DND-41 (cell line): ENCODE measurements around the gene FOXP4.

Experiments used
- ATAC-seq: fragments of 200-7000 bp; cut with Tn5 transposase; 3 replicates; pipeline ENCODE4 v1.9.1; 2021; ENCODE audit warnings: low read depth; ENCODE audit not compliant: insufficient read depth
- DNase-seq: peaks from one replicate; pipeline ENCODE4 v3.0.0-alpha.2; 2020
- H2AFZ ChIP-seq: 2 replicates; pipeline ENCODE4 v1.6.0; 2012; ENCODE audit warnings: low read depth, low read length
- H3K27ac ChIP-seq: 2 replicates; pipeline ENCODE4 v1.5.1; 2012; ENCODE audit warnings: low read length, inconsistent platforms
- H3K27me3 ChIP-seq: fragments of 200-600 bp; sonication (generic); 2 replicates; pipeline ENCODE4 v1.6.0; 2012; ENCODE audit warnings: low read length, mild to moderate bottlenecking, inconsistent platforms; ENCODE audit not compliant: insufficient read depth, poor library complexity
- H3K36me3 ChIP-seq: 2 replicates; pipeline ENCODE4 v1.5.1; 2012; ENCODE audit warnings: low read length, inconsistent platforms; ENCODE audit not compliant: insufficient read depth
- H3K4me1 ChIP-seq: 2 replicates; pipeline ENCODE4 v1.5.1; 2012; ENCODE audit warnings: mild to moderate bottlenecking, low read length; ENCODE audit not compliant: insufficient read depth
- H3K4me2 ChIP-seq: 2 replicates; pipeline ENCODE4 v1.6.0; 2012; ENCODE audit warnings: mild to moderate bottlenecking, moderate library complexity, low read length, inconsistent platforms; ENCODE audit not compliant: insufficient read depth
- H3K4me3 ChIP-seq, 2 experiments: fragments of 200-600 bp in 1 of 2; shearing (Covaris generic) in 1 of 2; 2 replicates each; pipeline ENCODE4 v1.5.1; 2012 to 2016; ENCODE audit warnings: inconsistent platforms in 2 of 2, low read length in 2 of 2, mild to moderate bottlenecking in 2 of 2, low read depth in 1 of 2, moderate library complexity in 1 of 2
- H3K79me2 ChIP-seq: 2 replicates; pipeline ENCODE4 v1.6.0; 2012; ENCODE audit warnings: low read length, inconsistent platforms; ENCODE audit not compliant: insufficient read depth
- H3K9ac ChIP-seq: 2 replicates; pipeline ENCODE4 v1.6.0; 2012; ENCODE audit warnings: low read depth, mild to moderate bottlenecking, inconsistent platforms, low read length, moderate library complexity
- H3K9me3 ChIP-seq: 2 replicates; pipeline ENCODE4 v1.5.1; 2012; ENCODE audit warnings: low read length, moderate library complexity, mild to moderate bottlenecking, inconsistent platforms; ENCODE audit not compliant: insufficient read depth, severe bottlenecking
- H4K20me1 ChIP-seq: 2 replicates; pipeline ENCODE4 v1.6.0; 2012; ENCODE audit warnings: low read length; ENCODE audit not compliant: insufficient read depth
- EZH2 ChIP-seq: IDR thresholded peaks from 3 replicates; pipeline ENCODE4 v1.6.1; 2012; ENCODE audit warnings: borderline replicate concordance, low read depth, mild to moderate bottlenecking, moderate library complexity, low read length, inconsistent platforms; ENCODE audit not compliant: severe bottlenecking
- TF ChIP-seq, protein P1 (sequence below): IDR thresholded peaks from 2 replicates; pipeline ENCODE4 v1.5.1; 2012; ENCODE audit warnings: borderline replicate concordance, low read length, moderate library complexity, mild to moderate bottlenecking; ENCODE audit not compliant: poor library complexity, severe bottlenecking; ENCODE audit errors: extremely low read depth

FOXP4 gene

DNA sequence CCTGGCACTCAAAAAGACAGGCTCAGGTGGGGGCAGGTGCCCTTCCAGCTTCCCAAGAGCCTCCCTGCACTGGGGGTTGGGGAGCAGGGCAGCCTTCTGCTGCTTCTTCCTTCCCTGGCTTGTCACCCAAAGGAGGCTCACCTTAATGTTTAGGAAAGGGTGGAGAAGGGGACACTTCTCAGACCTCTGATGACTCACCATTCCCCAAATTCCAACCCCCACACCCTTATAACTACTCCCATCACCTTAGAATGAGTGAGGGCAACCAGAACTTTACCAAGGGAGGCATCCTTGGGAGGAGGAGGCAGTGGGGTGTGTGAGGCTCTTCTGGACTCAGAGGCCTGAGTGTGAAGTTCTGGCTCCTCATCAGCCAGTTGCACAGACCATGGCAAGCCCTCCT, 15.2 kb upstream of the FOXP4 start:
- H3K4me3 ChIP-seq = no peak overlapping the region
- peak overlapping the region; percentile 70; the same call in 1 of the 2 replicates for H3K4me2 ChIP-seq
- no peaks in the 10 kb centered on the region for H3K9me3 ChIP-seq
- TF ChIP-seq EZH2 = no peak
- TF ChIP-seq, protein P1, sequence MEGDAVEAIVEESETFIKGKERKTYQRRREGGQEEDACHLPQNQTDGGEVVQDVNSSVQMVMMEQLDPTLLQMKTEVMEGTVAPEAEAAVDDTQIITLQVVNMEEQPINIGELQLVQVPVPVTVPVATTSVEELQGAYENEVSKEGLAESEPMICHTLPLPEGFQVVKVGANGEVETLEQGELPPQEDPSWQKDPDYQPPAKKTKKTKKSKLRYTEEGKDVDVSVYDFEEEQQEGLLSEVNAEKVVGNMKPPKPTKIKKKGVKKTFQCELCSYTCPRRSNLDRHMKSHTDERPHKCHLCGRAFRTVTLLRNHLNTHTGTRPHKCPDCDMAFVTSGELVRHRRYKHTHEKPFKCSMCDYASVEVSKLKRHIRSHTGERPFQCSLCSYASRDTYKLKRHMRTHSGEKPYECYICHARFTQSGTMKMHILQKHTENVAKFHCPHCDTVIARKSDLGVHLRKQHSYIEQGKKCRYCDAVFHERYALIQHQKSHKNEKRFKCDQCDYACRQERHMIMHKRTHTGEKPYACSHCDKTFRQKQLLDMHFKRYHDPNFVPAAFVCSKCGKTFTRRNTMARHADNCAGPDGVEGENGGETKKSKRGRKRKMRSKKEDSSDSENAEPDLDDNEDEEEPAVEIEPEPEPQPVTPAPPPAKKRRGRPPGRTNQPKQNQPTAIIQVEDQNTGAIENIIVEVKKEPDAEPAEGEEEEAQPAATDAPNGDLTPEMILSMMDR = no peak
- H3K79me2 ChIP-seq = no peaks in the 10 kb centered on the region
- H3K4me1 ChIP-seq = peaks cover 24% of the 10 kb centered on the region
- H3K9ac ChIP-seq = peak overlapping the region; percentile 39; the same call in 1 of the 2 replicates
- H2AFZ ChIP-seq = no peak overlapping the region
- H3K27ac ChIP-seq = peak overlapping the region; percentile 49
- DNase-seq (no peak), ATAC-seq (no peak)
- H3K36me3 ChIP-seq = no peaks in the 10 kb centered on the region
- no peaks in the 10 kb centered on the region; the same call in 1 of the 2 replicates for H4K20me1 ChIP-seq
- no peaks in the 10 kb centered on the region for H3K27me3 ChIP-seq

DNA sequence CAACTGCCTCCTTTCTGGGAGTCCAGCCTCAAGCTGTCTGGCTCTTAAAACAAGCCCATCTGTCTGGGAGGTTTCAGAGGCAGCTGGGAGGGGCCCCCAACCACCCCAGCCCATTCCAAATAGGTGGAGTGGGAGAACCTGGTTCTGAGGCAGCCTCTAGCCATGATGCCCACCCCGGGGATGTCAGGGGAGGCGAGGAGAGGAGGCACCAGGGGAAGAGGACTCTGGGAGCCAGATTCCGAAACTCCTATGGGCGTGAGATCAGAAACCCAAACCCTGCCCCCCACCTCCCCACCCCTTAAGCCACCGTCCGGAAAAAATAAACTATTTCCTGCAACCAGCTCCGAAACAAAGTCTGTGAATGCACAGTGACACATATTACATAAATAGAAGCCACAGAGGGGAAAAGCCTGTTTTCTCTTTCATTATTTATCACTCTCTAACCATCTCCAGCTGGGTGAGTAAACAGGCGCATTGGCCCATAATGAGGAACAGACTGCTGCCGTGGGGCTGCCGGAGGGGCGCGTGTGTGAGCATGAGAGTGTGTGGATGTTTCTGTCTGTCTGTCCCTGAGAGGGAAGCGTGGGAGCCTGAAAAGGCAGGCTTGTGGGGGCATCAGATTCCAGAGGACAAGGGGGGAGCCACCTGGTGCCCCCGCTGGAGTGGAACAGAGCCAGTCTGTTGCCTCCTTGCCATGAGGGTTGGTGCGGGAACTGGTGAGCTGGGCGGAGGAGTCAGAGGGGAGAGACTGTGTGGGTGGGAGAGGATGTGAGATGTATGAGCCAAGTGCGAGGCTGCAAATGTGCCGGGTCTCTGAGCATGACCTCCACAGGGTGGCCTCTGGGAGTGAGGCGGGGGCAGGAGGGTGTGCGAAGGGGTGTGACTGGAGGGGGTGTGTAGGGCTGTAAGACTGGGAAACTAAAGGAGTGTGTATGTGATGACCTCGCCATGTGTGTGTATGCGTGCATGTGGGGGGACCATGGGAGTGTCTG, 14.3 kb upstream of the FOXP4 start:
- Histone ChIP-seq H3K4me2 (peak overlapping the region; percentile 70), H2AFZ (peak overlapping the region; percentile 62), H3K27ac (peak overlapping the region; percentile 49), H3K4me3 (peak overlapping the region in 1 of 2 experiments; percentile 52; a peak in 2 of 4 replicates), H3K4me1 (peaks cover 24% of the 10 kb centered on the region), H3K27me3 (no peaks in the 10 kb centered on the region), H4K20me1 (no peaks in the 10 kb centered on the region; the same call in 1 of the 2 replicates), H3K9ac (peak overlapping the region; percentile 39), H3K9me3 (no peaks in the 10 kb centered on the region), H3K79me2 (no peaks in the 10 kb centered on the region), H3K36me3 (no peaks in the 10 kb centered on the region)
- DNase-seq (peak; percentile 59), ATAC-seq (peak; percentile 82)
- TF ChIP-seq, protein P1 = no peak

DNA sequence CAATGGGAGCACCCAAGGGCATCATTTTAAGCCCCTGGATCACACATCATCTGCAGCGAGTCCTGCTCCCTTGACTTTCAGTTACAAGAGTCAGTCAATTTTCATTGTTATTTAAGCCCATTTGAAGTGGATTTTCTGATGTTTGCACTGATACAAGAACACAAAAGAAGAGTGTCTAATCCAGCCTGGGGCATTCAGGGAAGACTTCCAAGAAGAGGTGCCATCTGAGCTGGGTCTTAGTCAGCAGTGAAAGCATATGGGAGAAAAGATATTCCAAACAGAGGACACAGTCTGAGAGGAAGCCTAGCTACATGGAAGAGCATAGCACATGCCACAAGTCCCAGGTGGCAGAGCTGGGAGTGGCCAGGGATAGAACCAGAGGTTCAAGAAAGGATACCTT, 10.4 kb upstream of the FOXP4 start:
- H3K27ac ChIP-seq = no peak overlapping the region
- no peak for TF ChIP-seq EZH2
- TF ChIP-seq, protein P1 = no peak
- H3K36me3 ChIP-seq = no peaks in the 10 kb centered on the region
- H2AFZ ChIP-seq = no peak overlapping the region
- no peaks in the 10 kb centered on the region for H3K27me3 ChIP-seq
- H3K4me1 ChIP-seq = peaks cover 38% of the 10 kb centered on the region
- no peaks in the 10 kb centered on the region for H3K79me2 ChIP-seq
- ATAC-seq (no peak), DNase-seq (no peak)
- no peak overlapping the region for H3K4me3 ChIP-seq
- no peak overlapping the region for H3K4me2 ChIP-seq
- H3K9ac ChIP-seq = no peak overlapping the region
- no peaks in the 10 kb centered on the region for H3K9me3 ChIP-seq
- H4K20me1 ChIP-seq = no peaks in the 10 kb centered on the region; the same call in 1 of the 2 replicates
